ENCODE results near the gene TAMALIN.
A peak's percentile ranks its signal among the peaks of the same experiment; 100 is the strongest.

DNA sequence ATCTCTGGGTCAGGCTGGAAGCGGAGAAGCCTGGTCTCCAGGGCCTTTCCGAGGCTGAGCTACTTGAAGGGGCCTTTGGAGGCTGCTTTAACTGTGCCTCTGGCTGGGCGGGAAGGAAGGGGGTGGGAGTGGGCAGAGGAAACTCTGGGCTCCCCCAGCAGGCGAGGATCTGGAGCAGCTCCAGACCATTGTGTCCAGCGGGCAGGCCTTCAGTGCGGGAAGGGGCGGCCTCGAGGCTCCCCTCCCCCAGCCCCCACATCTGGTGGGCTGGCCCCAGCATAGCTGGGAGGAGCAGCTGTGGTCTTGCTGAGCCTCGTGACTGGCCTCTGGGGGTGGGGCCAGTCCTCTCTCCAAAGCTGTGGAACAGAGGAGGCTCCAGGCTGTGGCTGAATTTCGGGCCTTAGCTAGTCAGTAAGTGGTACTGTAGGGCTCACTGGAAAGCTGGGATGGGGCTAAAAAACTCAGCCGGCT is 3.4 kb downstream of the TAMALIN start:
- TF ChIP-seq CTCF (conservative IDR thresholded peaks at IDR 0.05; ENCODE audit: low read depth in 2 of 2) = no peak
- TF ChIP-seq POLR2AphosphoS5 (IDR thresholded peaks at IDR 0.05; ENCODE audit: low read depth) = peak; percentile 46; the same call in 1 of the 2 replicates
- no peak for TF ChIP-seq JUNB (IDR thresholded peaks at IDR 0.05; ENCODE audit: unreplicated experiment)
- TF ChIP-seq ETS1 (IDR thresholded peaks at IDR 0.05) = no peak
- no peak for TF ChIP-seq EZH2 (IDR thresholded peaks at IDR 0.05; ENCODE audit: low read depth, unreplicated experiment)
- TF ChIP-seq CREB1 (CRISPR knock-in tag; IDR thresholded peaks at IDR 0.05; ENCODE audit: low read depth) = no peak
- TF ChIP-seq REST (IDR thresholded peaks at IDR 0.05; ENCODE audit: unreplicated experiment) = no peak
- TF ChIP-seq EZH2phosphoT487 (IDR thresholded peaks at IDR 0.05; ENCODE audit: unreplicated experiment) = no peak
- TF ChIP-seq NANOG (IDR thresholded peaks at IDR 0.05; ENCODE audit: borderline replicate concordance) = no peak
- no peak for TF ChIP-seq STAT1 (IDR thresholded peaks at IDR 0.05; ENCODE audit: unreplicated experiment)
- no peak for TF ChIP-seq ZNF331 (CRISPR knock-in tag; IDR thresholded peaks at IDR 0.05; ENCODE audit: low read depth)
- TF ChIP-seq, protein P1, sequence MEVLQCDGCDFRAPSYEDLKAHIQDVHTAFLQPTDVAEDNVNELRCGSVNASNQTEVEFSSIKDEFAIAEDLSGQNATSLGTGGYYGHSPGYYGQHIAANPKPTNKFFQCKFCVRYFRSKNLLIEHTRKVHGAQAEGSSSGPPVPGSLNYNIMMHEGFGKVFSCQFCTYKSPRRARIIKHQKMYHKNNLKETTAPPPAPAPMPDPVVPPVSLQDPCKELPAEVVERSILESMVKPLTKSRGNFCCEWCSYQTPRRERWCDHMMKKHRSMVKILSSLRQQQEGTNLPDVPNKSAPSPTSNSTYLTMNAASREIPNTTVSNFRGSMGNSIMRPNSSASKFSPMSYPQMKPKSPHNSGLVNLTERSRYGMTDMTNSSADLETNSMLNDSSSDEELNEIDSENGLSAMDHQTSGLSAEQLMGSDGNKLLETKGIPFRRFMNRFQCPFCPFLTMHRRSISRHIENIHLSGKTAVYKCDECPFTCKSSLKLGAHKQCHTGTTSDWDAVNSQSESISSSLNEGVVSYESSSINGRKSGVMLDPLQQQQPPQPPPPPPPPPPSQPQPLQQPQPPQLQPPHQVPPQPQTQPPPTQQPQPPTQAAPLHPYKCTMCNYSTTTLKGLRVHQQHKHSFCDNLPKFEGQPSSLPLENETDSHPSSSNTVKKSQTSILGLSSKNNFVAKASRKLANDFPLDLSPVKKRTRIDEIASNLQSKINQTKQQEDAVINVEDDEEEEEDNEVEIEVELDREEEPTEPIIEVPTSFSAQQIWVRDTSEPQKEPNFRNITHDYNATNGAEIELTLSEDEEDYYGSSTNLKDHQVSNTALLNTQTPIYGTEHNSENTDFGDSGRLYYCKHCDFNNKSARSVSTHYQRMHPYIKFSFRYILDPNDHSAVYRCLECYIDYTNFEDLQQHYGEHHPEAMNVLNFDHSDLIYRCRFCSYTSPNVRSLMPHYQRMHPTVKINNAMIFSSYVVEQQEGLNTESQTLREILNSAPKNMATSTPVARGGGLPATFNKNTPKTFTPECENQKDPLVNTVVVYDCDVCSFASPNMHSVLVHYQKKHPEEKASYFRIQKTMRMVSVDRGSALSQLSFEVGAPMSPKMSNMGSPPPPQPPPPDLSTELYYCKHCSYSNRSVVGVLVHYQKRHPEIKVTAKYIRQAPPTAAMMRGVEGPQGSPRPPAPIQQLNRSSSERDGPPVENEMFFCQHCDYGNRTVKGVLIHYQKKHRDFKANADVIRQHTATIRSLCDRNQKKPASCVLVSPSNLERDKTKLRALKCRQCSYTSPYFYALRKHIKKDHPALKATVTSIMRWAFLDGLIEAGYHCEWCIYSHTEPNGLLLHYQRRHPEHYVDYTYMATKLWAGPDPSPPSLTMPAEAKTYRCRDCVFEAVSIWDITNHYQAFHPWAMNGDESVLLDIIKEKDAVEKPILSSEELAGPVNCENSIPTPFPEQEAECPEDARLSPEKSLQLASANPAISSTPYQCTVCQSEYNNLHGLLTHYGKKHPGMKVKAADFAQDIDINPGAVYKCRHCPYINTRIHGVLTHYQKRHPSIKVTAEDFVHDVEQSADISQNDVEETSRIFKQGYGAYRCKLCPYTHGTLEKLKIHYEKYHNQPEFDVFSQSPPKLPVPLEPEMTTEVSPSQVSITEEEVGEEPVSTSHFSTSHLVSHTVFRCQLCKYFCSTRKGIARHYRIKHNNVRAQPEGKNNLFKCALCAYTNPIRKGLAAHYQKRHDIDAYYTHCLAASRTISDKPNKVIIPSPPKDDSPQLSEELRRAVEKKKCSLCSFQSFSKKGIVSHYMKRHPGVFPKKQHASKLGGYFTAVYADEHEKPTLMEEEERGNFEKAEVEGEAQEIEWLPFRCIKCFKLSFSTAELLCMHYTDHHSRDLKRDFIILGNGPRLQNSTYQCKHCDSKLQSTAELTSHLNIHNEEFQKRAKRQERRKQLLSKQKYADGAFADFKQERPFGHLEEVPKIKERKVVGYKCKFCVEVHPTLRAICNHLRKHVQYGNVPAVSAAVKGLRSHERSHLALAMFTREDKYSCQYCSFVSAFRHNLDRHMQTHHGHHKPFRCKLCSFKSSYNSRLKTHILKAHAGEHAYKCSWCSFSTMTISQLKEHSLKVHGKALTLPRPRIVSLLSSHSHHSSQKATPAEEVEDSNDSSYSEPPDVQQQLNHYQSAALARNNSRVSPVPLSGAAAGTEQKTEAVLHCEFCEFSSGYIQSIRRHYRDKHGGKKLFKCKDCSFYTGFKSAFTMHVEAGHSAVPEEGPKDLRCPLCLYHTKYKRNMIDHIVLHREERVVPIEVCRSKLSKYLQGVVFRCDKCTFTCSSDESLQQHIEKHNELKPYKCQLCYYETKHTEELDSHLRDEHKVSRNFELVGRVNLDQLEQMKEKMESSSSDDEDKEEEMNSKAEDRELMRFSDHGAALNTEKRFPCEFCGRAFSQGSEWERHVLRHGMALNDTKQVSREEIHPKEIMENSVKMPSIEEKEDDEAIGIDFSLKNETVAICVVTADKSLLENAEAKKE (CRISPR knock-in tag; IDR thresholded peaks at IDR 0.05) = peak; percentile 28; the same call in 1 of the 2 replicates
- no peak for TF ChIP-seq ZNF114 (CRISPR knock-in tag; IDR thresholded peaks at IDR 0.05)
